ENCODE data around the gene PRSS33.

Gene PRSS33

DNA sequence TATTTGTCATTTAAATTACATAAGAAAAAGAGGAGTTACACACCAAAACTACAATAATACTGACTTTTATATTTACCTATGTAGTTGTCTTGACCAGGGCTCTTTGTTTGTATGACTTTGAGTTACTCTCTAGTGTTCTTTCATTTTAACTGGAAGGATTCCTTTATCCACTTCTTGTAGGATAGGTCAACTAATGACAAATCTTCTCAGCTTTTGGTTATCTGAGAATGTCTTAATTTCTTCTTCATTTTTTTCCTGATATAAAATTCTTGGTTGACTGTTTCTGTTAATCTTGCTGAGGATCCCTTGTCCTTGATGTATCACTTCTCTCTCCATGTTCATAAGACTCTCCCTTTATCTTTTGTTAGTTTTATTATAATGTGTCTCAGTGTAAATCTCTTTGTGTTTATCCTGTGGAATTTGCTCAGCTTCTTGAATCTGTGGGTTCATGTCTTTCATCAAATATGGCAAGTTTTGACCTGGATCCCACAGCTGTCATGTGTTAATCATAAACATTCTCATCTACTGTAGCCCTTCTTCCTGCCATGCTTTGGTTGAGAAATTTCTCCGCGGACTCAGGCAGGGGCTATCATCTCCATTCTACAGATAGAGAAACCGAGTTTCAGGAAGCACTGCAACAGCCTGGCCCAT is 16.3 kb upstream of the PRSS33 start:
- DNase-seq (ENCODE audit: insufficient read length, low spot score) (no peak), FAIRE-seq (no peak)
- TF ChIP-seq POLR2AphosphoS5 (IDR thresholded peaks at IDR 0.05; ENCODE audit: low read depth, low read length) (no peak), TAF1 (IDR thresholded peaks at IDR 0.05; ENCODE audit: low read depth, low read length) (no peak), POLR2A (IDR thresholded peaks at IDR 0.05; ENCODE audit: low read depth, low read length) (no peak)

DNA sequence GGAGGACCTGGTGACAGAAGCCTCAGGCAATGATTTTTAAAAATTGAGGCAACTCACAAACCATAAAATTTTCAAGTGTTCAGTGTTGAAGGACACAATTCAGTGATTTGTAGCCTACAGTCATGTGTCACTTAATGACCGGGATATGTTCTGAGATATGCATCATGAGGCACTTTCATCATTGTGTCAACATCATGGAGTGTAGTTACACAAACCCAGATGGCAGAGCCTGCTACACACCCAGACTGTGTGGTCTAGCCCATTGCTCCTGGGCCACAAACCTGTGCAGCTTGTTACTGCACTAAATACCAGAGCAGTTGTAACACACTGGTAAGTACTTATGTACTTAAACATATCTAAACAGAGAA is 12.5 kb upstream of the PRSS33 start:
- no peak for FAIRE-seq
- TF ChIP-seq SPI1 (IDR thresholded peaks at IDR 0.05; ENCODE audit: low read depth, low read length) (no peak), POU2F2 (IDR thresholded peaks at IDR 0.05; ENCODE audit: low read depth, low read length) (no peak), PAX5 (IDR thresholded peaks at IDR 0.05; ENCODE audit: insufficient read depth, low read length, severe bottlenecking) (no peak), POLR2AphosphoS5 (IDR thresholded peaks at IDR 0.05; ENCODE audit: low read depth, low read length) (no peak), TAF1 (IDR thresholded peaks at IDR 0.05; ENCODE audit: low read depth, low read length) (no peak), POLR2A (IDR thresholded peaks at IDR 0.05; ENCODE audit: low read depth, low read length) (no peak)
- no peak for DNase-seq (ENCODE audit: insufficient read length, low spot score)

DNA sequence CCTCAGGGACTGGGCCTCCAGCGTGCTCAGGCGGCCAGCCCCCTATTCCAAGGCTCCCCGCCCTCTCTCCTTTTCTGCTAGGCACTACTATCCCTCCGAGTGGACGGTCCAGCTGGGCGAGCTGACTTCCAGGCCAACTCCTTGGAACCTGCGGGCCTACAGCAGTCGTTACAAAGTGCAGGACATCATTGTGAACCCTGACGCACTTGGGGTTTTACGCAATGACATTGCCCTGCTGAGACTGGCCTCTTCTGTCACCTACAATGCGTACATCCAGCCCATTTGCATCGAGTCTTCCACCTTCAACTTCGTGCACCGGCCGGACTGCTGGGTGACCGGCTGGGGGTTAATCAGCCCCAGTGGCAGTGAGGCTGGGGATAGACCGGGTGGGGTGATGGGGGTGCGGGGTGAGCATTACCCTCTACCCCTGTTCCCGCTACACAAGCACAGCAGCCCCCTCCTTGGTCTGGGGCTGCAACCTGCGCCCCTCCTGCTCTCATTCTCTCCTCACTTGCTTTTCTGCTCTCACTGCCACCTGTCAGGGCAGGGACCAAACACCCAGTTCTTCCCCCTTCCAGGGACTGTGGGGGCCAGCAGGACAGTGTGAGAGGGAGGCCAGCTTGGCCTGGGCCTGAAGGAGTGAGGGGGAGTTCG is 12.0 kb upstream of the PRSS33 start:
- DNase-seq (ENCODE audit: insufficient read length, low spot score): no peak
- TF ChIP-seq PAX5 (IDR thresholded peaks at IDR 0.05; ENCODE audit: insufficient read depth, low read length, severe bottlenecking): no peak
- no peak for TF ChIP-seq POLR2AphosphoS5 (IDR thresholded peaks at IDR 0.05; ENCODE audit: low read depth, low read length)
- TF ChIP-seq TAF1 (IDR thresholded peaks at IDR 0.05; ENCODE audit: low read depth, low read length): no peak
- TF ChIP-seq SPI1 (IDR thresholded peaks at IDR 0.05; ENCODE audit: low read depth, low read length): no peak
- TF ChIP-seq POU2F2 (IDR thresholded peaks at IDR 0.05; ENCODE audit: low read depth, low read length): no peak
- TF ChIP-seq POLR2A (IDR thresholded peaks at IDR 0.05; ENCODE audit: low read depth, low read length): no peak
- FAIRE-seq: no peak

DNA sequence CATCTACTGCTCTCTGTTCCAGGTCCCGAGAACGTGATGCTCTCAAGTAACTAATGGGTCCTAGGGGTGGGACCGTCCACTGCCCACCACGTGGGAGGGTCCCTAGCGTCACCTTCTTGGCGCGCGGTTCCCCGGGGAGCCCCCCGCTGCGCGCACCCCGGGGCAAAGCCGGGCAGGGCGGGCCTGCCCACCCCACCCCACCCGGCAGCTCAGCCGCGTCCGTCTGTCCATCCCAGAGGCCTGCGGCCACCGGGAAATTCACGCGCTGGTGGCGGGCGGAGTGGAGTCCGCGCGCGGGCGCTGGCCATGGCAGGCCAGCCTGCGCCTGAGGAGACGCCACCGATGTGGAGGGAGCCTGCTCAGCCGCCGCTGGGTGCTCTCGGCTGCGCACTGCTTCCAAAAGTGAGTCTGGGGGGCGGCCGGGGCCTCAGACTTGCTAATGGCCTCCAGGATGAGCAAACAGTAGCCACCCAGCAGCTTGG is 11.4 kb upstream of the PRSS33 start:
- TF ChIP-seq TAF1 (IDR thresholded peaks at IDR 0.05; ENCODE audit: low read depth, low read length) (no peak), PAX5 (IDR thresholded peaks at IDR 0.05; ENCODE audit: insufficient read depth, low read length, severe bottlenecking) (no peak), POU2F2 (IDR thresholded peaks at IDR 0.05; ENCODE audit: low read depth, low read length) (no peak), POLR2AphosphoS5 (IDR thresholded peaks at IDR 0.05; ENCODE audit: low read depth, low read length) (no peak), POLR2A (IDR thresholded peaks at IDR 0.05; ENCODE audit: low read depth, low read length) (no peak), SPI1 (IDR thresholded peaks at IDR 0.05; ENCODE audit: low read depth, low read length) (no peak)
- DNase-seq (ENCODE audit: insufficient read length, low spot score): no peak
- FAIRE-seq: no peak

DNA sequence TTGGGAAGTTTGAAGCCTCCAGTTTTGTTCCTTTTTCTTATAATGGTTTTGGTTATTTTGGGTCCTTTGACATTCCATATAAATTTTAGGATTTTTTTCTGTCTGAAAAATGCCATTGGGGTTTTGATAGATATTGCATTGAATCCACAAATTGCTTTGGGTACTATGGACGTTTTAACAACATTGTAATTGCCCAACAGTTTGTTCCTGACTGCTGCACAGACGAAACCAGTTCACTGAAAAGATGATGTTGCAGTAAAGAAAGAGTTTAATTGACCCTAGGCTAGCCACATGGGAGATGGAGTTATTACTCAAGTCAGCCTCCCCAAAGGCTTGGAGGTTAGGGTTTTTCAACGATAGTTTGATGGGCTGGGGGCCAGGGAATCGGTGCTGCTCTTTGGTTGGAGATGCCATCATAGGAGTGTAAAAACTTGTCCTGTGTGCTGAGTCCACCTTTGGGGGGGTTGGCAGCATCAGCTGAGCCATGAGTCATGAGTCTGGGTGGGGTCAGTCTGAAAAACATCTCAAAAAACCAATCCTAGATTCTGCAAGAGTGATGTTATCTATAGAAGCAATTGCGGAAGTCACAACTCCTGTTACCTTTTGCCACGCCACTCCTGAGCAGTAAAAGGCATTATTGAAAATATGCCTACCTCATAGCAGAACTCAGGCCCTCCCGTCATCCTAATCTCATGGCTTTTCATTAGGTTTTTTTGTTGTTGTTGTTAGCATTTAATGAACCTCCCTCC is 8.2 kb upstream of the PRSS33 start:
- no peak for DNase-seq (ENCODE audit: insufficient read length, low spot score)
- TF ChIP-seq SPI1 (IDR thresholded peaks at IDR 0.05; ENCODE audit: low read depth, low read length) (no peak), POLR2AphosphoS5 (IDR thresholded peaks at IDR 0.05; ENCODE audit: low read depth, low read length) (no peak), PAX5 (IDR thresholded peaks at IDR 0.05; ENCODE audit: insufficient read depth, low read length, severe bottlenecking) (no peak), TAF1 (IDR thresholded peaks at IDR 0.05; ENCODE audit: low read depth, low read length) (no peak), POLR2A (IDR thresholded peaks at IDR 0.05; ENCODE audit: low read depth, low read length) (no peak), POU2F2 (IDR thresholded peaks at IDR 0.05; ENCODE audit: low read depth, low read length) (no peak)
- no peak for FAIRE-seq

DNA sequence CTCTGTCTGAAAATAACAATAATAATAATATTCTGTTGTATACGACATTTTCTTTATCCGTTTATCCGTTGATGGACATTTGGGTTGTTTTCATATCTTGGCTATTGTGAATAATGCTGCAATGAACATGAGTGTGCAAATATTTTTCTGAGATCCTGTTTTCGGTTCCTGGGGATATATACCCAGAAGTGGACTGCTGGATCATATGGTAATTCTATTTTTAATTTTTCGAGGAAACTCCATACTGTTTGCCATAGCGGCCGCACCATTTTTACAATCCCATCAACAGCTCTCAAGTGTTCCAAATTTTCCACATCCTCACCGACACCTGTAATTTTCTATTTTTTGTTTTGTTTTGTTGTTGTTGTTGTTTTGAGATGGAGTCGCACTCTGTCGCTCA is 5.6 kb upstream of the PRSS33 start:
- FAIRE-seq (no peak), DNase-seq (ENCODE audit: insufficient read length, low spot score) (no peak)
- no peak for TF ChIP-seq TAF1 (IDR thresholded peaks at IDR 0.05; ENCODE audit: low read depth, low read length)
- TF ChIP-seq PAX5 (IDR thresholded peaks at IDR 0.05; ENCODE audit: insufficient read depth, low read length, severe bottlenecking): no peak
- TF ChIP-seq POLR2AphosphoS5 (IDR thresholded peaks at IDR 0.05; ENCODE audit: low read depth, low read length): no peak

DNA sequence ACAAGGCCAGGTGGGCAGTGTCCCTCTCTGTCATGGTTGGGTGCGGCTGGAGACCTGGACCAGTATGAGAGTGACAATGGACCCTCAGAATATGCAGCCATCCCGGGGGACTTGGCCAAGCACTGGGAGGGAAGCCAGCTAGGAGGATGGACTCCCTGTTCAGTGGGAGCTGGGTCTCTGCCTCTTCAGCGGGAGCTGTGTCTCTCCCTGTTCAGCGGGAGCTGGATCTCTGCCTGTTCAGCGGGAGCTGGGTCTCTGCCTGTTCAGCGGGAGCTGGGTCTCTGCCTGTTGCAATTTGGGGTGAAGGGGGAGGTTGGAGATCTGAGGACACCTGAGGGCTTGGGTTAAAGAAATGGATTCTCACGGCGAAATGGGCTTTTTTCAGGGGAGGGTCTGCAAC is 3.8 kb upstream of the PRSS33 start:
- DNase-seq (ENCODE audit: insufficient read length, low spot score) (no peak), FAIRE-seq (no peak)
- TF ChIP-seq POU2F2 (IDR thresholded peaks at IDR 0.05; ENCODE audit: low read depth, low read length) (no peak), PAX5 (IDR thresholded peaks at IDR 0.05; ENCODE audit: insufficient read depth, low read length, severe bottlenecking) (no peak), TAF1 (IDR thresholded peaks at IDR 0.05; ENCODE audit: low read depth, low read length) (no peak), POLR2AphosphoS5 (IDR thresholded peaks at IDR 0.05; ENCODE audit: low read depth, low read length) (no peak)

DNA sequence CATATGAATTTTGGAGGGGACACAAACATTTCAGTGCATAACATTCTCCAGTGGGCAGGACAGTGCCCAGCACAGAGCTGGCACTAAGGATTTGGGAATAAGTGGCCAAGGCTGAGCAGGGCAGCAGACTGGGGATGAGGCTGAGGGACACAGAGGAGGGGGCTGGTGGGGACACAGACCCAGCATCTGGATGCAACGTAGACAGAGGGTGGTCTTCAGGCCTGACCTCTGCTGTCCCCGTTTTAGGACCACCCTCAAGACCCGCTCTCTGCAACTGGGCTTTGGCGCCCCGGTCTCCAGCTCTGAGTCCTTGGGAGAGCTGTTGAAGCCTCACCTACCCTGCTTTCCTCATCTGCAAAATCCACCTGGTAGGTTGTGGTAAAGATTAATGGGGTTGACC is 3.3 kb upstream of the PRSS33 start:
- DNase-seq (ENCODE audit: insufficient read length, low spot score): no peak
- no peak for FAIRE-seq
- TF ChIP-seq POU2F2 (IDR thresholded peaks at IDR 0.05; ENCODE audit: low read depth, low read length) (no peak), POLR2AphosphoS5 (IDR thresholded peaks at IDR 0.05; ENCODE audit: low read depth, low read length) (no peak), PAX5 (IDR thresholded peaks at IDR 0.05; ENCODE audit: insufficient read depth, low read length, severe bottlenecking) (no peak), POLR2A (IDR thresholded peaks at IDR 0.05; ENCODE audit: low read depth, low read length) (no peak)

DNA sequence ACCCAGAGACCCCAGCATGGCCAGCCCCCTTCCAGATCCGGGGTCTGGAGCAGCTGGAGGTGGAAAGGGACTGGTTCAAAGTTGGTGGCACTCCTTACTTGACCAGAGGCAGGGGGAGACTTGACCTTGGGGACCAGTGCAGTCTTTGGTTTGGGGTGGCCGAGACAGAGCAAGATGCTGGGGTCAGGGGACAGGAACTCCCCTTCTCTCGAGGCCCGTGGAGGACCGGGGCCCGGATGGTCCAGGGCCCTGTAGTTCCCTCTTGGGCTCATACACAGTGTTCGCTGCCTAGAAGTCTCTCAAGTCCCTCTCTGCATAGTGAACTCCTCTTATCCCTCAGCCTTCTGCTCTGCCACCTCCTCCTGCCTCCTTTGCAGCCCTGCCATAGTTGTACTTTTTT is 601 bp upstream of the PRSS33 start:
- DNase-seq (ENCODE audit: insufficient read length, low spot score): no peak
- TF ChIP-seq POU2F2 (IDR thresholded peaks at IDR 0.05; ENCODE audit: low read depth, low read length): no peak
- TF ChIP-seq TAF1 (IDR thresholded peaks at IDR 0.05; ENCODE audit: low read depth, low read length): no peak
- no peak for TF ChIP-seq SPI1 (IDR thresholded peaks at IDR 0.05; ENCODE audit: low read depth, low read length)
- FAIRE-seq: no peak

DNA sequence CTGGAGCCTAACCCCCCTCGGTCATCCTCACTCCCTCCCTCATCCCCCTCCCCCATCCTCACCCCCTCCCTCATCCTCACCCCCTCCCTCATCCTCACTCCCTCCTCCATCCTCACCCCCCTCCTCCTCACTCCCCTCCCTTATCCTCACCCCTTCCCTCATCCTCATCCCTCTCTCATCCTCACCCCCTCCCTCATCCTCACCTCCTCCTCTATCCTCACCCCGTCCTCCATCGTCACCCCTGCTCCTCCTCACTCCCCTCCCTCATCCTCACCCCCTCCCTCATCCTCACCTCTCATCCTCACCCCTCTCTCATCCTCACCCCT is 571 bp downstream of the PRSS33 start:
- TF ChIP-seq POLR2A (IDR thresholded peaks at IDR 0.05; ENCODE audit: low read depth, low read length) (no peak), SPI1 (IDR thresholded peaks at IDR 0.05; ENCODE audit: low read depth, low read length) (no peak), PAX5 (IDR thresholded peaks at IDR 0.05; ENCODE audit: insufficient read depth, low read length, severe bottlenecking) (no peak), POU2F2 (IDR thresholded peaks at IDR 0.05; ENCODE audit: low read depth, low read length) (no peak), POLR2AphosphoS5 (IDR thresholded peaks at IDR 0.05; ENCODE audit: low read depth, low read length) (no peak), TAF1 (IDR thresholded peaks at IDR 0.05; ENCODE audit: low read depth, low read length) (no peak)
- FAIRE-seq: no peak
- DNase-seq (ENCODE audit: insufficient read length, low spot score): no peak

Data from GM12891 (cell line).